ENCODE measurements around the gene SERPINA12.

SERPINA12 gene, protein sequence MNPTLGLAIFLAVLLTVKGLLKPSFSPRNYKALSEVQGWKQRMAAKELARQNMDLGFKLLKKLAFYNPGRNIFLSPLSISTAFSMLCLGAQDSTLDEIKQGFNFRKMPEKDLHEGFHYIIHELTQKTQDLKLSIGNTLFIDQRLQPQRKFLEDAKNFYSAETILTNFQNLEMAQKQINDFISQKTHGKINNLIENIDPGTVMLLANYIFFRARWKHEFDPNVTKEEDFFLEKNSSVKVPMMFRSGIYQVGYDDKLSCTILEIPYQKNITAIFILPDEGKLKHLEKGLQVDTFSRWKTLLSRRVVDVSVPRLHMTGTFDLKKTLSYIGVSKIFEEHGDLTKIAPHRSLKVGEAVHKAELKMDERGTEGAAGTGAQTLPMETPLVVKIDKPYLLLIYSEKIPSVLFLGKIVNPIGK
- 0 to 0.09 (median 0) reads per million in 18 experiments for total RNA-seq

DNA sequence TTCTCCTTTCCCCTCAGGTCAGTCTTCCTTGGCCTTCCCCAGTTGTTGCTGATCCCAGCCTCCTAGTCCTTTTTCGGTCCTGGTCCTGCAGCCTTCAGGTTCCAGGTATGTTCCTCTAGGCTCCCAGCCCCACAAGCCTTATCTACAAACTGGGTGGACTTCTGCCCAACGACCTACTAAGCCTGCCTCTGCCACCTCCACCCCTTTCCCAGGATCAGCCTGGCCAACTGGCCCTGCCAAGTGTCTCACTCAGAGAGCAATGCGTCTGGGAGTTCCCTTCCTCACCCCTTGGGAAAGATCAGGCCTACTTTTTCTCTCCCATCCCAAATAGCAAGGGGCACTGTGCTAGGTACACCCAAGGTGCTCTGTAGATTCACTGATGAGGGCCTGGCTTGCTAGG, at the start of gene SERPINA12:
Gene SERPINA12 (minus strand): TSS at position 114 of the 400 bp plus-strand sequence. CDS start 11,072 bp downstream, outside the sequence.
- no peak for DNase-seq

DNA sequence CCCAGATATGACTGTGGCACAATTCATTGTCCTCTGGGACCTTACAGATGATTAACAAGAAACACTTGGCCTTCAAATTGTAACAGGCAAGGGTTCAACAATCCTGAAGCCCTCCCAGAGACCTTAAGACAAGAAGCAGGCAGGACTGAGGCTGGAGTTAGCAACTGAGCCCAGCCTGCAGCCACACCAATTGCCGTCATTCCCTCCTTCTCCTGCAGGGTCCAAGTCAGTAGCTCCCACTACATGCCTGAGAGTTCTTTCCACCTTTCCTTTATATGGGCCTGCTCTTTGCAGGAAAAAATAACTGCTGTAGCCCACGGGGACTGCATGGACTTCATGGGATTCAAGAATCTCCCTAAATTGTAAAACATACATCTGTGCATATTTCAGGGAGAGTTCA, 49.6 kb upstream of the SERPINA12 start:
- no peak for DNase-seq

DNA sequence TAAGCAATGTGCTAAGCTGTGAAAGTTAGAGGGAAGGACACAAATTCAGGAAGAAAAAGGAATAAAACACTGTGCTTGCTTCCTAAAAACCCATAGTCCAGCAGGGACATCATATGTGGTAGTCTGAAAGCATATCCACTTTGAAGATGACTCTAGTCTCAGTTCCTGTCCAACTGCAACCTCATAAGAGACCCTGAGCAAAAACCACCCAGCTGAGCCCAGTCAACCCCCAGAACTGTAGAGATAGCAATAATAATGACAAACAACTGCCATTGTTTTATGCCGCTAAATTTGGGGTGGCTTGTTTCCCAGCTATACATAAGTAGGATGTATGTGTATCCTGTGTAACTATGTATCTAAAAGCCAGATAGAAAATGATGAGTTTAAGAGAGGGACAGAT, 48.1 kb upstream of the SERPINA12 start:
- no peak for DNase-seq

DNA sequence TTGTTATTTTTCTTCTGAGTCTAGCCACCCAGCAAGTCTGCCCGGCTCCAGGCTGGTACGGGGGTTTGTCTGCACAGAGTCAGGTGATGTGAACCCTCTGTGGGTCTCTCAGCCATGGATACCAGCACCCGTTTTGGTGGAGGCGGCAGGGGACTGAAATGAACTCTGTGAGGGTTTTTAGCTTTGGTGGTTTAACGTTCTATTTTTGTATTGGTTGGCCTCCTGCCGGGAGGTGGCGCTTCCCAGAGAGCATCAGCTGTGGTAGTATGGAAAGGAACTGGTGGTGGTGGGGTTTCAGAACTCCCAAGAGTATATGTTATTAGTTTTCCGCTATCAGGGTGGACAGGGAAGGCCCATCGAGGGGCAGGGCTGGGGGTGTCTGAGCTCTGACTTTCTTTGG, 46.7 kb upstream of the SERPINA12 start:
- DNase-seq = no peak

DNA sequence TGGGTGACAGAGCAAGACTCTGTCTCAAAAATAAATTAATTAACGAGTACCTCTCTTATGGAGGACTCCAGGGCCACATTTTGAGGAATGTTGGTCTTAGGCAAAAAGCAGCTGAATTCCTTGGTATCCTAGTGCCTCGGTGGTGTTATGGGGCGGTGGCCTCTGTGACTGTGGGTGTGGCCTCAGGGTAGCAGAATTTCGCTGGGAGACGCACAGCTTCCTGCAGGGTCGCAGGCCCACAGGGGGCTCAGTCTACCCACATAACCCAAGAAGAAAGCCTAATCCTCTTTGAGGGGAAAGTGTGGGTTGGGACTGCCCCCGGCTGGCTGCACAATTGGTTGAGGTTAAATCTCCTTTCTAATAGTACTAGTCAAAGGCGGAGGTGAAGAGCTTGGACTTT, 40.8 kb upstream of the SERPINA12 start:
- DNase-seq = no peak

DNA sequence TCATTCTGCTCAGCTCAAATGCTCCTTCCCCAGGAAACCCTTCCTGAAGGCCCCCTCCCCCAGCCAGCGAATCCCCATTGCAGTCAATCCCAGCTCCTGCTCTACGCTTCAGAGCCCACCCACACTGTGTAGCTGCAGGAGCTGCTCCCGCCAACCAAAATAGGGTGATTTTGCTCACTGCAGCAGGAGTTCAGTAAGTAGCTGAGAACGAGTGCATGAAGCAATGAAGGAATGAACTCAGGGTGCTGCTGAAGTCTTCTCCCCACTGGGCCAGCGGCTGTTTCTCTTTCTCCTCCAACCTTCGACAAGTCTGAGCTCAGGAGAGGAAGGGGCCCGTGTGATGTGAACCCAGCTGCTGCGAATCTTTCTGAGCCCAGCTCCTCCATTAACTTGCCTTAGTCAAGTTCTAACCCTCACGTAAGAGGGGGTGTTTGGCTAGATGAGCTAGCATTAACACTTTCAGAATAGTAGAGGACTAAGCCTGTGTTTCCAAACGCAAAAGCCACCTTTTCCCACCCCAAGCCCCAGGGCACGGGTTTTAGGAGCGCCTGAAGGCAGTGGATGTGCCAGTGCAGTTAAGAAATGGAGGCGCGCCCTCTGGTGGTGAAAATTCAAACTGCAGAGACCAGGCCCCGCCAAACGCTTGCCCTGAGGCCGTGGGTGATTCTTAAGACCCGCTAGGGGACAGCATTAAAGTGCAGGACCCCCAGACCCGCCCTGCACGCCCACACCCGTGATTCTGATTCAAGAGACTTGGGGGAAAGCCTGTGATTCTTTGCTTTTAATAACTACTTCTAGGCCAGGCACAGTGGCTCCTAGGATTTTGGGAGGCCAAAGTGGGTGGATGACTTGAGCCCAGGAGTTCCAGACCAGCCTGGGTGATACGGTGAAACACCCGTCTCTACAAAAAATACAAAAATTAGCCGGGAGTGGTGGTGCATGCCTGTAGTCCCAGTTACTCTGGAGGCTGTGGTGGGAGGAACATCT, 40.0 kb upstream of the SERPINA12 start:
- peak; percentile 50 to 51 for DNase-seq

DNA sequence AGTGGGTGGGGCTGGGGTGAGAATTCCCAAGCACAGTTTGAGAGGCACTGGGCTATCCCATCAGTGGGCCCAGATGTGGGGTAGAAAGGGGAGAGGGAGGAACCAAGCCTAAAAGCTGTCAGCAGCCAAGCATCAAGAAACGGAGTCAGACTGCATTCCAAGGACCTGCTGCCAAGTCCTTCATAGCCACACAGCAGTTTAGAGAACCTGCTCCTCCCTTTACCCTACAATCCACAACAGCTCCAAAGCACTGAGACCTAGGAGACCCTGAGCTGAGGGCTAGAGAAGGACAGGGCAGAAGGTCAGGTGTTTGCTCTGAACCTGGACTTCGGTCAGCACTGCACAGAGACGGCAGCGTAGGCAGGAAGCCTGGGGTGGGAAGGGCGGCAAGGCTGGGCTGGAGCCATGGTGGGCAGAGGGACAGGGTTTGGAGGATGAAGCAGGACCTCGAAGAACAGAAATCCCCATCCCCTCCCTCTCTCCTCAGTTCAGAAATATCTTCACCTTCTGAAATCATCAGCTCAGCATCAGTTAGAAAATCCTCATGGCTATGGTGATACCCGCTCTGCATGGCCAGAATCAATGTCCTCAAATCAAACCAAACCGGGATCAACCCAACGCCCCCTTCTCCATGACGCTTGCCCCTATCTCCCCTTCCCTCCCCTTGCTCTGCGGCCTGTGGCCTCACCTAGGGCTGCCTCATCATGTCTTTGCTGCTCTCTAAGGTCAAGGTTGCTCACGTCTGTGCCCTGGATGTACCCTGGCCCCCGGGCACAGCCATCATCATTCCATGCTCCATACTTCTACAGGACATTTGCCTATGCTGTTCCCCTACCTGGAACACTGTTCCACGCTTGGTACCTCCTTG, 39.1 kb upstream of the SERPINA12 start:
- no peak for DNase-seq

DNA sequence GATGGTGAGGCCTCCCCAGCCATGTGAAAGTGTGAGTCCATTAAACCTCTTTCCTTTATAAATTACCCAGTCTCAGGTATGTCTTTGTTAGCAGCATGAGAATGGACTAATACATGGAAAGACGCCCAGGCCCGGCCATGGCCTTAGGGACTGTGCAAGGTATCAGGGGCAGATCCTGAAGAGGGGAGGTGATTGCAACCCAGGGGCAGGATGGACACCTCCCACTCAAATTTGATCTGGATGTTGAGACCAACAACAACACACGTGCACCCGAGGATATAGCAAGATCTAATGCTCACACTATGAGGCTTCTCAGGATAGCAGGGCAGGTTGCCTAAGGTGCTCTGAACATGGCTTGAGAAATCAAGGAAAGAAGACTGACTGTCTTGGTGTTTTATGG, 38.5 kb upstream of the SERPINA12 start:
- no peak for DNase-seq

DNA sequence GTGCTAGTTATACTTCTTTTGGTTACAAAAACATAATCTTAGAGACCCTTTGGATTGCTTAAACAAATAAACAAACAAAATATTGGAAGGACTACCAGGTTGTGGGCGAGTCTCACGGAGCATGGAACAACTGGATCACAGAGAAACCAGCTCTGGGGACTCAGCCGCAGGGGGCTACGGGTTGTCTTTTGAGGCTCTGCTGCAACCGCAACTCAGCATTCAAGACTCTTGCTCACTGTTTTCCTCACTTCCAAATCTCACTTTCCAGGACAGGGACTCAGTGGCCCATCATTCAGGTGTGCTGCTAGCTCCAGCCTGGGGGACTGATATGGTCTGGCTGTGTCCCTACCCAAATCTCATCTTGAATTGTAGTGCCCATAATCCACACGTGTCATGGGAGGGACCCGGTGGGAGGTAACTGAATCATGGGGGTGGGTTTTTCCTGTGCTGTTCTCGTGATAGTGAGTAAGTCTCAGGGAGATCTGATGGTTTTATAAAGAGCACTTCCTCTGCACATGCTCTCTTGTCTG, 37.9 kb upstream of the SERPINA12 start:
- DNase-seq = no peak

DNA sequence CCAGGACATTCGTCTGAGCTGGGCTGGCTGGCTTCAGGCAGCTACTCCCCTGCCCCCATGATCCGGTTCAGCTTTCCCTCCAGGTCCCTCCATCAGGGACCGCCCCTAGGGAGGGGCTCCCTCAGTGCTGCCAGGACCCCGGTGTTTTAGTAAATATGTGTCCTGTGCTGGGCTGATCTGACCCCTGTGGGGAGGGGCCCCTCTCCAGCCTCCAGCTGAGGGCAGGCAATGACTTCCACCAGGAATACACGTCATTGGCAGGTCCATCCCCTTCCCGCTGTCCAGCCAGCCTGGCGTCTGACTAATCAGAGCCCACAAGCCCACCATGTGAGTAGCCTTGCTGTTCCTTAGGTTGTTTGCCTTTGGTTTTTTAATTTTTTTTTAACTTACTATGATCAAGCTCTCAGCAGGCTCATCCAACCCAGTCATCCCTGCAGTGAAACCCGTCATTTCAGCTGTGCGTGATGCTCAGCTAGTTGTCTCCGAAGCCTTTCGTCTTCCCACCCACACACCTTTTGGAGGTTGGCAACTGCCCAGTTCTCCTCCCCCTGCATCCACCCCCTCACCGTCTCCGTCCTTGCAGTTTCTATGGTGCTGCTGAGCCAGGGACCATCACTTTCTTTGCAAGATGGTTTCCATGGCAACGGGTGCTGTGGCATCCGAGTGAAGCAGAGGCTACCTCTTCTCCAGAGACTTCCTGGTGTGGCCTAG, 36.0 kb upstream of the SERPINA12 start:
- DNase-seq = no peak

DNA sequence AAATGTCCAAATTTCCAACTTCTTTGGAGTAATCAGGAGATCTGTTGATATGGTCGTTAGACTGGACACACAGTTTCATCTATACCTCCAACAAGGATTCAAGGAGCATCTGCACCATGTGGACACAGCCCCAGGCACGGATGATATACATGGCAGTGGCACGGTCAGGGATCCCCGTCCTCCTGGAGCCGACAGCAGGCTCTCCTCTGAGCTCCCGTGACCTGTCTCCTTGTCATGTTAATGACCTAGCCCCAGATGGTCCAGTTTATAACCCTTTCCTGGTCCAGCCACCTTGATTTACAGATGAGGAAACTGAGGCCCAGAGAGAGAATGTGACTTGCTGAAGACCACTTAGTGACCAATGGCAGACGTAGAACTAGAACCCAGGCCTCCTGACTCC, 35.5 kb upstream of the SERPINA12 start:
- no peak for DNase-seq

DNA sequence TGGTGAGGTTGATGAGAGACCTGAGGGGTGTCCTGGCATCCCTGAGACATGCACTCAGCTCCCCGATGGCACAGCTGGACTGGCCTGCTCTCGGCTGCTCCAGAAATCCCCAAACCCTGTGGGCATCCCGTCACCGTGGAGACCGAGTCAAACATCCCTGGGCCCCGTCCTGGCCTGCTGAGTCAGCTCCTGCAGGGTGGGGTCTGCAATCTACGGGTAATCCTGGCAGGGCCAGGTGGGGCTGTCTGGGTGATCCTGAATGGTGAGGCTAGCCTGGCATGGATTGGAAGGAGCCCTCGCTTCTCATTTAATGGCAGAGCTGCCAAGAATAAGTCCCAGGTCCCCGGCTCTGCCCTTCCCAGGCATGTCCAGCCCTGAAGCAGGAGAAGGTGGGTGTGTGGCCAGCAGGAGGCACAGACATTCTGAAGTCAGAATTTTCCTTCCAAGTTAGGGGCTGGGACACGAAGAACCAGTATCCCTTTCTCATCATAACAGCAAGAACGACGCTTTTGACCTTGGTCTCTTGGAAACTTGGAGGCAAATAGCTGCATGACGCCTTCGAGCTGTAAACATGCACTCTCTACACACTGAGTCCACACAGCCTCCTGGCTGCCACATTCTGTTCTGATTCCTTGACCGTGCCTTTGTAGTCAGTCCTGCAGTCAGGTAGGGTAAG, 34.3 kb upstream of the SERPINA12 start:
- DNase-seq = no peak

DNA sequence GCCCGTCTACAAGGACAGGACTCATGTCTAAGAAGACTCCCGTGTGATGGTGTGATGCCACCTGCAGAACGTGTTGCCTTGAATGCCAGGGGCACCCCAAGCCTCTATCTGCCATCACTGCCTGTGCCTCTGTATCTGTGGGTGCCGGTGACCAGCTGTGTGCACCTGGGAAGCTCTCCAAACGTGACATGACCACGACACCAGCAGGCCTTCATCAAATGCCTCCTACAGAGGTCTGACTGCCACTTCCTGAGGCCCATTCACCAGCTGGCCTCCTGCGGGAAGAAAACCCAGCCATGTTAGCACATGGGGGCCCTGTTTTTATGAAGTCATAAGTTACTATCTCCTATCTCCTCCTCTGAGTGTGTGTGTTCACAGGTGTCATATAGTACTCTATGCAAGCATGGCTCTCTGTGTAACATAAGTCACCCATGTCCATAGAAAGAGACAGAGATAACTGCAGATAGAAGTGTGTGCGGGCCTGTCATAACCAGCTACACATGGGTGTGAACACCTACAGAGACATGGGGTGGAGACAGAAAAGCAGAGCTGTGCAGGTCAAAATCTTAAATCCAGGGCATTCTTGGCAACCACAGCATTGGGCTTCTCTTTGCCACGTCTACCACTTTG, 33.7 kb upstream of the SERPINA12 start:
- DNase-seq = no peak

DNA sequence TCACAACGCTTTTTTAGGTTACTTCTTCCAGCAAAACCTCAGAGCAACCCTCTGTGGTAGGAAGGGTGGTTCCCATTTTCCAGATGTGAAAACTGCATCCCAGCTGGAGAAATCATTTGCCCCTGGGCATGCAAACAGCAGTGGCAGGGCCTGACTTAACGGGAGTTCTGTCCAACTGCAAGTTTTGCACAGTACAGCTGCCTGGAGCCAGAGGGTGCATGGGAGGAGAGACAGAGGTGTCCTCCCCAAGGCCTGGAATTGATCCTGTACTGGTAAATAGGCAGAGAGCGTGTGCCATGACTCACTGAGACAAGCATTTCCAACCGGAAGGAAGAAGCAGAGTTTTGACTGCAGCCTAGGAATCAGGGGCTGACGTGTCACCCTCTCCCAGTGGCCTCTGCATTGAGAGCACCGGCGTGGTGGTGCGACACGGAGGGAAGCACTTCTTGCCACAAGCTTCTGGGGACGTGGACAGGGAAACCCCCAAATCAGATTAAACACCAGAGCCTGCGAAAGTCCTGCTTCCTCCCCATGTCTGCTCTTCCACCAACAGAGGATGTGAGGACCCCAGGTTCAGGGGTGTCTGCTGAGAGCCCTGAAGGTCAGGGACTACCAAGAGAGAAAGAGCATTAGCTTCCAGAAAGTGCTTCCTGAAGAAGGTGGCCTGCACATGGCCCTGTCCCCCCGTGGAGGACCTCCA, 33.0 kb upstream of the SERPINA12 start:
- no peak for DNase-seq

DNA sequence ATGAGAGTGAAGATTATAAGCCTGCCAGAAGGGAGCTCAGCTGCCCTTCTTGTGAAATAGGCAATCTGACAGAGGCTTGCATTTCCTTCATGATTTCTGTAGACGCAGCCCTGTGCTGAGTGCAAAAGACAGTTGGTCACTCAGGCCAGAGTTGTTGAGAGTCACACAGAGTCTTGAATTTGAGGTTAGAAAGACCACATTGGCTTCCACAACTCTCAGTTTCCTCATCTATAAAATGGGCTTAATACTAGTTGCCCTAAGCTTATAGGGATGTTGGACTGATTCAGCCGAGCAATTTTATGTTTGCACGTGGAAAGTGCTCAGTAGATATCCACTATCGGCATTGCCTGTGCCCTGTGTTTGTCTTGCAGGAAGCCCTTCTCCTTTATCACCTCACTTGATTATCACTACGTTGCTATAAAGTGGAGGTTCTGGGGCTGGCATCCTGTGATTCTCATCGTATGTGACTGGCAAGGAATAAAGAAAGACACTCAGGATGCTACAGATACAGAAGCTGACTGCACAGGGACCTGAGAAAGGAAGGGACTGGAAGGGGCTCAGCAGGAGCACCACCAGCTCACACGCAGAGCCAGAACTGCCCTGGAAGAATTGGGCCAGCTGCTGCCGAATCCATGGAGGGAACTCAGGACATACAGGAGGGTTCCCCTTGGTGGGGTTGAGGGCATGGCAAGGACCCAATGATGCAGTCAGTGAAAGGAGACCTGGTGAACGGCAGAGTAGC, 32.1 kb upstream of the SERPINA12 start:
- DNase-seq = no peak

DNA sequence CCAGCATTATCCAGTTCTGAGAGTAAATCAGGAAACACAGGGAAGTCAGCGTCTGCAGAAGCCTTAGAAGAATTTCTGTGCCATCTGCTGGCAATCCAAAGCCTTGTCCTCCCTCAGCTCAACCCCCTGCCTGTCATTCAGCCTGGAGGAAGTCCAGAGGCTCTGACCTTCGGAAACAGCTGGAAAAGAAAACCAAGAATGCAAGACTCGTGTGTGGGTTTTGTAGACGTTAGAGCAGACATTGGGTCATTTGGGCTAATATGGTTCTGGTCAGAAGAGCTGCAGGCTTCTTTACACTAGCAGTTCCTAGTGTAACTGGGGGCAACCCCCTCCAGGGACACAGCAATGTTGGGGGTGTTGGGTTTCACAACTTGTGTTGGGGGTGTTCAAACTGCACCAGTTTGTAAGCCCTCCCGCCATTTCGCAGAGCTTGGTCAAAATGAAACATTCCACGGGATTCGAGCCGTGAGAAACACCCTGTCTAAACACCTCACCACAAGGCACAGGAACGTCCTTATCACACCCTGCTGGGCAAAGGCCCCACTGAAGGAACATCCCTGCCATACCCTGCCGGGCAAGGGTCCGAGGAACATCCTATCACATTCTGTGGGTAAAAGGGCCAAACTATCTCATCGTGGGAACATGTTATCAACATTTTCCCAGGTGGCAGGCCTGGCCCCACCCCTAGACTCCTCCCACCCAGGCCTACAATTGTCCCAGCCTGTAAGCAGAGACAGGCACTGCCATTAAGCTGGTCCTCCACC, 30.9 kb upstream of the SERPINA12 start:
- DNase-seq = no peak

DNA sequence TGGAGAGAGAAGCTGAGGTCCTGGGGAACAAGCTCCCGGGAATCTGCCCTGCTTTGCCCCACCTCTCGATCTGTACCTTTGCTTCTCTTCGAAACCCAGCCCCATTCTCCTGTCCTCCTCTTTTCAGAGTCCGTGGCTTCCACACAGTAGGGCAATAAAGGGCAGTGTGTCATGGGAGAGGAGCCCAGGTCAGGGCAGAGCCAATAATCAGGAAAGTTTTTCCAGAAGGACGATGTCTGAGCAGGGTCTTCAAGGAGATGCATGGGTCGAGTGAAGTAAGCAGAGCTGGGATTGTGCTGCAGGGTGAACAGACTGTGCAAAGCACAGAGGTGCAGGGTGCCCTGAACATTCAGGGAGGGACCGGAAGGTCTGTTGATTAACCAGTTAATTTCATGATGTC, 29.9 kb upstream of the SERPINA12 start:
- DNase-seq = no peak

DNA sequence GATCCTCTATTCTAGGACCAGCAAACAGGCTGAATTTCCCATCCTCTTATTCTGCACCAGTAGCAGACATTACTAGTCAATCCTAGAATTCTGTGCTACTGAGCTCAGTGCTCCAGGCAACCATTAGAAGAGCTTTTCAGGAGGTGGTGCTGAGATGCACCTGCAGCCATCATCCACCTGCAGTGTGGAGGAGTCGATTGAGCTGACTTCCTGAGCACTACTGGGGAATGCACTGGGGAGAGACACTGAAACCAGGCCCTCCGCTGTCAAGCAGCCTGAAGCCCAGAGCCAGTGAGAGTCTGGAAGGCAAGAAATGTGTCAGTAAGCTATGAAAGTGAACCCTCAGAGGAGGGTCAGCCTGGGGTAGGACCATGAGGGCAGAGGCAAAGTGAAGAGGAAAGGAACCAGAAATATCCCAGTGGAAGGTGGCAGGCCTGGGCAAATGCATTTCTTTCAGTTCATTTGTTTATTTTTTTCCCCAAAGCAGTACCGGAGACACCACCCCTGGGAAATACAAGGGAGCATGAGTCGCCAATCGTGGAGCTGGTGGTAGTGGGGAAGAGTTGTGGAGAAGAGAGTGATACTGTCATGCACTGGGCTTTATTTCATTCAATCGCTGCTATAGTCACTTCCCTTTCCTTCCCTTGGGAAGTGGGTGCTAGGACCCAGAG, 28.9 kb upstream of the SERPINA12 start:
- no peak for DNase-seq

All from inflammatory macrophage (primary cell).